GM21390 (cell line): ENCODE data around the gene FXYD2.
A peak's percentile ranks its signal among the peaks of the same experiment; 100 is the strongest.

Experiments used
- ATAC-seq: cut with Tn5 transposase; IDR thresholded peaks from one replicate; pipeline ENCODE4 v1.9.1; 2021; ENCODE audit not compliant: unreplicated experiment

The FXYD2 gene

DNA sequence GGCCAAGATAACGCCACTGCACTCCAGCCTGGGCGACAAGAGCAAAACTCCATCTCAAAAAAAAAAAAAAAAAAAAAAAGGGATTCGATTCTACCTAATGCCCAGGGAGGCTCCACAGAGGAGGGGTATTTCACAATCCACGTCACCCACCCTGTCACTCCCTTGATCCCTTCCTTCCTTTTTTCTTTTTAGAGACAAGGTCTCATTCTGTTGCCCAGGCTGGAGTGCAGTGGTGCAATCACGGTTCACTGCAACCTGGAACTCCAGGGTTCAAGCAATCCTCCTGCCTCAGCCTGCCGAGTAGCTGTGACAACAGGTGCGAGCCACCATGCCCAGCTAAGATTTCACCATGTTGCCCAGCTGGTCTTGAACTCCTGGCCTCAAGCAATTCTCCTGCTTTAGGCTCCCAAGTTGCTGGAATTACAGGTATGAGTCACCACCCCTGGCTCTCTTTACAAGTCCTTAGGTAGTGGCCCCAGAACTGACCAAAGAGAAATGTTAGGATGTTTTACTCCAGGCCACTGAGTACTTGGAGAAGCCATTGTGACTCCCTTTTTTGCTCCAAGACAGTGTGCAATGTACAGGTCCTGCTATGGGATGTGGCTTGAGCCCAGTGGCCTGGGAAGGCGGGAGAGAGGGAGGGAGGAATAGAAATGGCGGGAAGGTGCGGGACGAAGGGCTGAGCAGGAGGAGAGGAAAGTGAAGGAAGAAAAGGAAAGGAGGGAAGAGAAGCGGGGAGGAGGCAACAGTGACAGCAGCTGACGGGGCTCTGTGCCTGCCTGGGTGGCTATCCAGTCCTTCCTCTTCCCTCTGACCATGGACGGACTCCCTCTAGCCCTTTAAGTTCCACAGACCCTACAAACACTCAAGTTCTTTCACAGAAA, 11.8 kb upstream of the FXYD2 start:
- no peak for ATAC-seq

DNA sequence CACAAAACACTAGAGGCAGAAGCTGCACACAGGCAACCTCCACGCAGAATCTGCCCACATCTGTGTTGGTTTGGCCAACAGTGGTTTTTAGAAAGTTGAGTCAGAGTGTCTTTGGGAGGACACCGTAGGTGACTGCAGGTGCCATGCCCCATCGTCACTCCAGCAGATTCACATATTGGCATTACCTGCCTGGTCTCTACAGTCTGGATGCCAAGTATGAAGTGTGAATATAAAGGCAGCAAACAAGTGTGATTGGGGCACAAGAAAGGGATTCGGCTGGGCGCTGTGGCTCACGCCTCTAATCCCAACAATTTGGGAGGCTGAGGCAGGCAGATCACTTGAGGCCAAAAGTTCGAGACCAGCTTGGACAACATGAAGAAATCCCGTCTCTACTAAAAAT, 11.0 kb upstream of the FXYD2 start:
- no peak for ATAC-seq

DNA sequence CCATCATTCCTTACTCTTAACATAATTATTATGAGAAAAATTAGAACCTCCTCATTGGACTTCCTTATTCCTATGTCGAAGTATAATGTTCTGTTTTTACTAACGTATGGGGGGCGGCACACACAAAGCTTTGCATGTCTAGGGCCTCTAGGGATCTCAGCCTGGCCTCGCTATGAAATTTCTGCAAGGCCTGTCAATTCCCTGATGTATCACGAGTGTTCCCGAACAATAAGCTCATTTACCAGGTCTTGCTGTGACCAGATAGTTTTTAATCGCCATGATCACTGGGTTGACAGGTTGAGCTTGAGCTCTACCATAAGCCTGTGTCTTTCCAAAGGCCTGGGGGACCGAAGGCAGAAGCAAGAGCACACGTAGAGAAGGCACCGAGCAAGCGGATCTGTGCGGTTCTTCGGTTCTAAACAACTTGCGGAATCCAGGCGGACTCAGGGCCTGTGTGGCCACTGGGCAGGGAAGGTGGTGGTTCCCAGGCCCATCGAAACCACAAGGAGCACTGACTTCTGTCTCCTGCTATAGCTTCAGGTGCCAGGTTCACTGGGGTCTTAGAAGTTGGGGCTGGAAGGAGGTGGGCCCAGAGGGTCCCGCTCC, 10.4 kb upstream of the FXYD2 start:
- no peak for ATAC-seq

DNA sequence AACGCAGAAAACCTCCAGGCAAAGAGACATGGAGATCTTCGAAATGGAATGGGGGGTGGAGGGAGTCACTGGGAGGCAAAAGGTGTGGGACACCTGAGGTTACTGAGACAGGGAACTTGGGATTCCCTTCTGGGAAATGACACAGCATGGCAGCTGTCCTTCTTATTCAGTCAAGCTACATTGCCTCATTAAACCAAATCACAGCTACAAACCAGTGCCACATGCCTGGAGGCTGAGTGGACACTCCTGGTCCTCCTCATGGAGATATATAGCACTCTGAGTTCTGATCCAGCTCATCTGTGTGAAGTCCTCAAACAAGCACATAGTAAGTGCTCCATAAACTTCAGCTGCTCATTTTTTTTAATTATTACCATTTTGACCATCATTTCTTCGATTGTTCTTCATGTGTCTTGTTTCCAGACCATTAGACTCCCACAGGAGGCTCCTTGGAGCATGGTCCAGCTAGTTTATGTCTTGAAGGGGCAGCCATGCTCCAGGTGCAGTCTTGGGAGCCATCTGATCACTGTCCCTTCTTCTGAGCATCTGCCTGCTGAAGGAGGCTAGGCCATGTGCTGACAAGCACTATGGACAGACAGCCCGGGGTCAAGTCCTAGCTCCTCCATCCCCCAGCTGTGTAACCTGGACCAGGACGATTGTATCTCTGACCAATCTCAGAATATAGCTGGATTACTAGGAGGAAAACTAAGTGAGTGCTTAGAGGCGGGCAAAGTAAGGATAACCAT, 9.7 kb upstream of the FXYD2 start:
- ATAC-seq: no peak

DNA sequence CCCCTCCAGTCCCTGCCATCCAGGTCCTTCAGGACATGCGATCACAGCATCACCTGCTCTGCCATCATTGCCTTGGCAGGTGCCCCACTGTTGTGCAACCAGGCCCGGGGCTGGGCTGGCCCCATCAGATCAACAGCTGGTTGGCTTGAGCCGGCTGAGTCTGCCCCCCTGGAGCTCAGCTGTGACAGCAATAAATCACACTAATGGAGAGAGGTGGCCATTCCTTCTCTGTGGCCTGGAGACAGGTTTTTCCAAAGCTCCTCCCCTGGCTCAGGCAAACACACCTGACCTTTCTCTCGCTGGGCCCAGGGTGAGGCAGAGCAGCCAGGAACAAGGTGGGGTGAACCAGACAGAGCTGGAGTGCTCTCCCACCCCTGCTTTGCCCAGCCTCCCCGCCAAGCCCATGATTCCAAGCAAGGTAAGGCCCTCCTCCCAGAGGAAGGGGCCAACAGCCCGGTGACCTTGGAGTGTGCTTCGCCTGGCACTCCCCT, 8.9 kb upstream of the FXYD2 start:
- no peak for ATAC-seq

DNA sequence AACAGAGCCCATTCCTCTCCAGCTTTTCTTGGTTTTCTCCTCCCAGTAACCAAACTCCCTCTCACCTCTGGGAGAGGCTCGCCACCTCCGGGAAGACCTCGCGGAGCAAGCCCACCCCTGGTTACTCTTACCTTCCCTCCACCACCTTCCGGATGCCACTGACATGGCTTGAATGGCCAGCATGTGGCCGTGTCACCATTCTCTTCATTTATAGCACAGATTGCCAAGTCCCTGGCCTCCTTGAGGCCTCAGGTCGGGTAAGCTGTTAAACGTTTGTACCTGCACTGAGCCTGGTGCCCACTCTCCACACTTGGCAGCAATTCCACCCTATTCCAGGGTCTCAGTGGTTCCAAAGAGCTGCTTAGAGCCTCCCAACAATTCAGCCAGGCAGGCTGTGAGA, 8.0 kb upstream of the FXYD2 start:
- no peak for ATAC-seq

DNA sequence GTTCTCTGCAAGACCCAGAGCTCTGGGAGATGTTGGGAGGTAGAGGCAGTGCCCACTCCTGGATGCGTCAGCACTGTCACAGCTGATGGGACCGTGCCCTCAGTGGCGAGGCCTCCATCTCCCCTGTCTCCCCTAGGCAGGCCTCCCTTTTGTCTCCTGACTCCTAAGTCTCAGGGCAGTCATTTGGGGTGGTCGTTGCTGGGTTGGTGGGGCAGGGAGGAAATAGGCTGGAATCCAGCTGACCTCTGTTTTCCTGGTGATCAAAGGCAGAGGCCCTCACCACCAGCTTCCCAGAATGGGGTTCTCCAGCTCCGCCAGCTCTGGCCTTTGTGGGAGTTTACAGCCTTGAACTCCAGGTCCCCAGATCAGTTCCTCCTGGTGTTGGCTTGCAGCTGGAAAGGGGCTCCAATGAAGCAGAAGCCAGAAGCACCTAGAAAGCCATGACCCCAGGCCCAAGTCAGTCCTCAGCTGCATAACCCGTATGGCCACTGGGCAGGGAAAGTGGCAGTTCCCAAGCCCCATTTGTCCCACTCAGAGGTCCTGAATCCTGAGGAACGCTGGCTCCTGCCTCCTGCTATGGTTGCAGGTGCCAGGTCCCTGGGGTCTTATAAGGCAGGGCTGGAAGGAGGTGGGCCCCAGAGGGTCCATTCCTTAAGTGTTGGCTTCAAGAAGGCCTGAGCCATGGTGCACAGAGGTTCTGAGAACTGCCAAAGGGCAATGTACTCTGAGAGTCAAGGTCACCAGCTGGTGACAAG, 7.3 kb upstream of the FXYD2 start:
- ATAC-seq: no peak

DNA sequence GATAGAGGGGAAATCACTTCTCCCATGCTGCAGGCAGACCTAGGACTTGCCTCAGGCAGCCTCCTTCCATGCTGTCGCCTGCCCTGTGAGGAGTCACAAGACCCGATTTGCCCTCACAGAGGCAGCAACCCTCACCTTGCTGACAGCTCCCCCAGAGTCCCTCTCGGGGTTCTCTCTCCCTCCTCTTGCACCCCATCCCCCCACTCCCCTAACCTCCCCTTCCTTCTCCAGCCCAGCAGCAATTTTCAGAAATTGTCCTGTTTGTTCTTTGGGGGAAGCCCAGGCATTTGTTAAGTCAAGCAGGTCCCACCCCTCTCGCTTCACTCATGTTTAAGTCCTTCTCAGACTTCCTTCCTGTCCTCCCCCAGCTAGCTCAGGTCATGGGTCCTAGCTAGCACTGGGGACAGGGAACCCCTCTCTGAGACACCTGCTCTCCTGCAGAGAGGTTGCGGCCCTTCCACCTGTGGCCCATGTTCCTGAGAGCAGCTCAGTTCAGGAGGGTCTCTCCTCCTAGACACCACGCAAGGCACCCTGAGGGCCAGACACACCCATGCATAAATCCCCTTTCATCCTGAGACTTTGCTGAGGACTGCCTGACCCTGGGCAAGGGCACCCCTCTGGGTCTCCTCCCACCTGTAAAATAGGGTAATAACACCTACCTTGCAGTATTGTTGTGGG, 6.3 kb upstream of the FXYD2 start:
- ATAC-seq: no peak

DNA sequence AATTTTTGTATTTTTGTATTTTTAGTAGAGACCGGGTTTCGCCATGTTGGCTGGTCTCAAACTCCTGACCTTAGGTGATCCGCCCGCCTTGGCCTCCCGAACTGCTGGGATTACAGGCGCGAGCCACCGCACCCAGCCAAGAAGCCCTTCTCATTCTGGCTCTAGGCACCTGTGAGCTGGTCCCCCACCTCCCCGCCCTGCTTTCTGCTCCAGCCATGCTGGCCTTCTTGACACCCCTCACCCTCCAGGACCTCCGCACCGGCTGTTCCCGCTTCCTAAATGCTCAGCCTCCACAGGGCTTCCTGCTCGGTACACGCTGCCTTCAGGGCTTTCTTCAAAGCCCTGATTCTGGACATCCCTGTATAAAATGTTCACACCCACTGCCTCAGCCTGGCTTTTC, 5.5 kb upstream of the FXYD2 start:
- no peak for ATAC-seq

DNA sequence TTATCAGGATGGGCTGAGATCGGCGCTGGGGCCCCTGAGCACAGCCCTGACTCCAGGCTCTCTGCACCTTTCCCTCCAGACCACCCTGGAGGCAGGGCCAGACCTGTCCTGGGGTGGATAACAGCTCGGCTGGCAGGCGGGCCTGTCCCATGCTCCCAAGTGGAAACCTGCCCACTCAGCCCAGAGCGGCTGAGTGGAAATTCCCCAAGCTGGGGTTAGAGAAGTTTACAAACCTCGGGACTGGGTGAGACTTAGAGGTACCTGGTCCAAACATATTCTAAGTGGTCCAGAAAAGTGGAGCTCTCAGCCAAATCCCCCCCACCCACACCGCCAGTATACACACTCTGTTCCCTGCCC, 4.8 kb upstream of the FXYD2 start:
- ATAC-seq: peak; percentile 16

DNA sequence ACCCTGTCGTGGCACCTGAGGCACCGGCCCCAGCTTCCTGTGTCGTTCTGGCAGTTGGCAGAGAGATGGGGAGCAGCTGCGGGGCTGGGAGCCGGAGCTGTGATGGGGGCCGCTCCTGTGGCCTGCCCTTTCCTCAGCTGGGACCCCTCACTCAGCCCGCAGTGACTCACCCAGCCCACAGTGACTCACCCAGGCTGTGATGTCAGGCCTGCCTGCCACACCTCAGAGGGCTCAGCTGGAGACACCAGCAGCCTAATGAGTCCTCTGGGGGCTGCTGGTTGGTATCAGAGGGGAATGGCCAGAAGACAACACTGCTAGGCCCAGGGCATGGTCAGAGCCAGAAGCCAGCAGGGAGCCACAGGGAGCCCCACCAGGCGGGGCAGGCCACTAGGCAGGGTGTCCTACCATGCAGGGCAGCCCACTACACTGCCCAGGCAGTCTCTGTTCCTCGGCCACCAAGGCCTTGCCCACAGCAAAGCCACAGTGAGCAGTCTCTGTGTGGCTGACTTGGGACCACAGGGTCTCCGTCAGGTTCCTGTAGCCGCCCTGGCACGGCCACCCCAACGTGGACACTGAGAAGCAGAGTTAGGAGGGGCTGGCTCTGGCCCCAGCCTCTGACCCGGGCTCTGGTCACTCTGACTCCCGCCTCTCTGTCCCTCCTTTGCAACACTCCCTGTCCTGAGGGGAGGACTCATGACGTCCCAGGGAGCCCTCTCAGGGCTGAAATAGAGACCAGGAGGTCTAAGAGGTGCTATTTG, 4.2 kb upstream of the FXYD2 start:
- peak; percentile 44 for ATAC-seq

DNA sequence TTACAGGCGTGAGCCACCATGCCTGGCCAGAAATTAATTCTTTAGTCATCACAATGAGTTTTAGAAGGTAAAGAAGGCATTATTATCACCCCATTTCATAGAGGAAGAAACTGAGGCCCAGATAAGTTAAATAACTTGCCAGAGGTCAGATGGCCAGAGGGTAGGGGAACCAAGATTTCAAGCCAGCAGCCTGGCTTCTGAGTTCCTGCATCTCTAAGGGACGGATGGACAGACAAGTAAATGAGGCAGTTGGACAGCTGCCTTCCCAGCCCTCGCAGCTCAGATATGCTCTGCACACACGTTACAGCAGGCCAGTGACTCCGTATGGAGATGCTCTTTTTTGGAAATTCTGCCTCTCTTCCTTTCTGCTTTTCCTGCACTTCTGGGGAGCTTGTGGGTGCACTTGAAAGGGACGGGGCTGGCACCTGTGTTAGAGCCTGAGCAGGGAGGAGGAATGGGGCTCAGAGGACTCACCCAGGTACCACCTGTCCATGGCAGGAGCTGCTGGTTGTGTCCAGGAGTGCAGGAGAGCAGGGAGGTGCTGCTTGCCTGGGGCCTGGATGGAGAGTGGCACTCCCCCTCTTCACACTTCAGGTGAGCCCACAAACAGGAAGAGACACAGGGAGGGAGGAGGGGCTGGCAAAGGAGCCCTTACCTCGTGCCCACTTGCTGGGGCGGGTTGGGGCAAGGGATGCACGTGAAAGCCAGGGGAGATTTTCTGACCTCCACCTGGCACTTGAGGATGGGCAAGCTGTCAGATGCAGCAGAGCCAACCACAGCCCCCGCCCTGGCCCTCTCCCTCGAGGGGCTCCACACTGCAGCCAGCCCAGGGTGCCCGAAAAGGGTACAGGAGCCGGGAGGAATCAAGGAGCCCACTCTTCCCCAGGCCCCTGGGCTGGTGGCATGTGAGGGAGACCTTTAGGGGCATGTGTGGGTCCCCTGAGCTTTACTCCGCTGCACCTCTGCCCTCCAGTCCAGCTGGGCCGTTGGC, 3.3 kb upstream of the FXYD2 start:
- ATAC-seq: no peak

DNA sequence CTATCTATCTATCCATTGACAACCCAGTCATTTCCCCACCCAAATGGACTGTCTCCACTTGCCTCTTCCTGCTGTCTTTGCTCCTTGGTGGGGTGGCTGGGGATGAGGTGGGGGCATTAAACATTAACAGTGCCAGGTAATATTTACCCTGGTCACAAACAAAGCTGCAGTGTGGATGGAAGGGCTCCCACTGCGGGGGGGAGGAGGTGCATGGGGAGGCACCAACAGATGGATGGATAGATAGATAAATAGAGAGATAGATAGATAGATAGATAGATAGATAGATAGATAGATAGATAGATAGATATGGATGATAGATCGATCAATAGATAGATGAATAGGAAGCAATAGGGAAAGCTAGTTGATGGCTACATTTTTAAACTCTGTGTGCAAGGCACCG, 2.3 kb upstream of the FXYD2 start:
- ATAC-seq: no peak

DNA sequence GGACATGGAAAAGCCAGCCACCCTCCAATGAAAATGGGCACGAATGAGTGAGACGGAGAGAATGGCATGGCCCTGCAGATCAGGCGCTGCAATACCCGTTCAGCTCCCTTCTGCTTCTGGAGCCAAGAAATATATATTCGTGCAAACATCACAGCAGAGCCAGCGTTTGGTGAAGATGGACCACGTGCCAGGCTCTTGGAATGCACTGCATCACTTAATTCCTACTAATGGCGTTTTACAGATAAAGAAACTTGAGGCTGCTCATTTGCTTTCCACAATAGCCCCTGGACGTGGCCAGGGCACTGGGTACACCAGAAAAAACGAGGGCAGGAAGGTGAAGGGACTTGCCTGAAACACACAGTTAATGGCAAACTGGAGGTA, 1.6 kb upstream of the FXYD2 start:
- ATAC-seq: no peak

DNA sequence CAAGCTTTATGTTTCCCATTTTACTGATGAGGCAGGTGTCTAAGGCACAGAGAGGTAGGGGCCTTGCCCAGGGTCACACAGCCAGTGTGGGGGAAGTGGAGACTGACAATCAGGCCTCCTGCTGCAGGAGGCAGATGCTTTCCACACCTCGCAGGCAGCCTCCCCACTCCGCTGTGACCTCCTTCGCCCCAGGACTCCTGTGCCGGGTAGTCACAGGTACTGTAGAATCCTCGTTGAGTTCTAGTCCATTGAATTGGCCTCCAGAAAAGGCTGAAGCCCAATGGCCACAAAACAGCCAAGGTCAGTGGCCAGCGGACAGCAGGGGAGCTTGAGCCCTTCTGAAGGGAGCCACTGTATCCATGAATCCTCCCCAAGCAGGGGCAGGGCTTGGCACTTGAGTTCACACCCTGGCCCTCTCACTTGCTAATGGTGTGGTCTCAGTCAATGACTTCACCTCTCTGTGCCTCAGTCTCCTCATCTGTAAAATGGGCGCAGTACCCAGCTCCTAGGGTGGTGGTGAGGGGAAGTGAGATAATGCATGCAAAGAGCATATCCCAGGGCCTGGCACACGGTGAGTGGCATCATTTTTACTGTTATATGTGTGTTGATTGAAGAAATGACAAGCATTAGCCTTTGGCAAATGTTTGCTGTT, 1.1 kb upstream of the FXYD2 start:
- no peak for ATAC-seq

DNA sequence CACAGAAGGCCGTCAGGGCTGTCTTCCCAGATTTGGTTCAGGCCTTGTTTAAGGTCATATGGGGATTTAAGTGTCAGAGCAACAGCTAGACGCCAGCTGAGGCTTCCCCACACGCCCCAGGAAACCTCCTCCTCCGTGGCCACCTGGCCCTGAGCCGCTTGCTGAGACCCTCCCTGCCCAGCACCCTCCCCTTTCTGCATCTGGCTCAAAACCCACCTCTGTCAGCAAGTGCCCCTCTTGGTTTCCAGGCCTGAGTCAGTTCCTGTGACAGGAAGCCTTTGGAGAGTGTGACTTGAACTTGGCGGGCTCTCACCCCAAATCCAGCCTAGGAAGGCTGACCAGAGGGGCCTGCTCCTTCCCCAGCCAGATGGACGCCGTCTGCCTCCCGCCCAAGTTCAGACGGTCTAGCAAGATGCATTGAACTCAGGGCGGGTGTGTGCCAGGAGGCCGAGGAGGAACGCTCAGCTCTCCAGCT, 561 bp downstream of the FXYD2 start:
- ATAC-seq: no peak

DNA sequence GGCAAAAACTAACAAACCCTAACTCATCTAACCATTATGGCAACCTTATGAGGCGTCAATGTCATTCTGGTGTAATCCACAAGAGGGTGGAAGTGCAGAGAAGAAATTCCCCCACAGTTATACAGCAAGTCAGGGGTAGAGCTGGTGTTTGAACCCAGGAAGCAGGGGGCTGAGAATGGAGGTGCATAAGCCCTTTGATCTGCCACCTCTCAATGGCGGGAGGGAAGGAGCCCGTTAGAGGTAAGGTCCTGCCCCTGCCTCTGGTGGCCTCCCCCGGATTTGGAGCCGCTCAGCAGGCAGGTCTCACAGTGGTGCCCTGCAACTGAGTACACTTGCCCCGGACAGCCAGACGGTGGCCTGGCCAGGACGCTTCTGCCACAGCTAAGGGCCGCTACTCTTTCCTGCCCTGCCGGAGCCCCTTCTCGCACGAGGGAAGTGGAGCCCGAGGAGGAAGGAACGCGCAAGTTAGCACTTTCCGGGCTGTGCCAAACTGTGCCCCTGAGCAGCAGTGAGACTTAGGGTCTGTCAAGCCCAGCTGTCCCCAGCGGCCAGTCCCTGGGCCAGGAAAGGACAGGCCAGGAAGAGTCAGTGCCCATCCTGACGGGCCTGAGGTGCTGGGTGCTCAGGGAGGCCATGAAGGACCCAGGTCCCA, 1.1 kb downstream of the FXYD2 start:
- no peak for ATAC-seq
